GM12864 (cell line): ENCODE measurements around the gene LPP.
"Not testable (repeated sequence)": the region's sequence is repeated elsewhere in the genome, so short reads cannot be mapped to it uniquely, and the experiment has no call there.

Experiments
- DNase-seq: peaks from one replicate; pipeline ENCODE4 v3.0.0-alpha.2; 2011; ENCODE audit warnings: low read depth
- H3K4me3 ChIP-seq: 2 replicates; pipeline ENCODE4 v1.5.1; 2011; ENCODE audit warnings: mild to moderate bottlenecking, low read depth, low read length, control low read depth
- TF ChIP-seq, protein P1 (sequence below): IDR thresholded peaks from 2 replicates; pipeline ENCODE4 v1.5.1; 2011; ENCODE audit warnings: low read depth, mild to moderate bottlenecking, moderate library complexity, low read length, control low read depth, inconsistent platforms; ENCODE audit errors: missing control alignments

Gene LPP

DNA sequence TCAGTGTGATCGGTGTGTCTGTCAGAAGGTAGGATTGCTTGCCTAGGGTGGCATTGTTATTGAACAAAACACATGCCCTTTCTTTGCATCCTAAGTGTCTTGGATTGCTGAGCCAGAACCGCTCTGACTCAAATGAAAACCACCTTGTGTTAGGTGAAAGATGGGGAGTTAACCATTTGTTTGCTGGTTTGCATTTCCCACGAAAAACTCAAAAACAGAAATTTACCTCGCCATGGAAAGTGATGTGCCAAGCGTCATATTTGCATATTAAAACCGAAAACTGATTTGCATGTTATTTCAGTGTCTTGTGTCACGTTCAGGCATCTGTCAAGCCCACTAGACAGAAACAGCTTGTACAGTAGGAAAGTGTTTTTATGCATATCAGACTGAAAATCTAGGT lies 543.2 kb downstream of the LPP start:
- H3K4me3 ChIP-seq: no peak overlapping the region
- DNase-seq: peak; percentile 5
- TF ChIP-seq, protein P1, sequence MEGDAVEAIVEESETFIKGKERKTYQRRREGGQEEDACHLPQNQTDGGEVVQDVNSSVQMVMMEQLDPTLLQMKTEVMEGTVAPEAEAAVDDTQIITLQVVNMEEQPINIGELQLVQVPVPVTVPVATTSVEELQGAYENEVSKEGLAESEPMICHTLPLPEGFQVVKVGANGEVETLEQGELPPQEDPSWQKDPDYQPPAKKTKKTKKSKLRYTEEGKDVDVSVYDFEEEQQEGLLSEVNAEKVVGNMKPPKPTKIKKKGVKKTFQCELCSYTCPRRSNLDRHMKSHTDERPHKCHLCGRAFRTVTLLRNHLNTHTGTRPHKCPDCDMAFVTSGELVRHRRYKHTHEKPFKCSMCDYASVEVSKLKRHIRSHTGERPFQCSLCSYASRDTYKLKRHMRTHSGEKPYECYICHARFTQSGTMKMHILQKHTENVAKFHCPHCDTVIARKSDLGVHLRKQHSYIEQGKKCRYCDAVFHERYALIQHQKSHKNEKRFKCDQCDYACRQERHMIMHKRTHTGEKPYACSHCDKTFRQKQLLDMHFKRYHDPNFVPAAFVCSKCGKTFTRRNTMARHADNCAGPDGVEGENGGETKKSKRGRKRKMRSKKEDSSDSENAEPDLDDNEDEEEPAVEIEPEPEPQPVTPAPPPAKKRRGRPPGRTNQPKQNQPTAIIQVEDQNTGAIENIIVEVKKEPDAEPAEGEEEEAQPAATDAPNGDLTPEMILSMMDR: no peak

GRCh38 chr3:188698436-188698835 lies 544.5 kb downstream of the LPP start:
- no peak overlapping the region for H3K4me3 ChIP-seq
- DNase-seq: no peak
- TF ChIP-seq, protein P1: no peak

GRCh38 chr3:188700501-188700900 lies 546.5 kb downstream of the LPP start:
- TF ChIP-seq, protein P1: no peak
- DNase-seq: no peak
- no peak overlapping the region for H3K4me3 ChIP-seq

GRCh38 chr3:188700918-188701317 lies 547.0 kb downstream of the LPP start:
- TF ChIP-seq, protein P1: no peak
- no peak overlapping the region for H3K4me3 ChIP-seq
- DNase-seq: no peak

- no peak overlapping the region for H3K4me3 ChIP-seq
- TF ChIP-seq, protein P1: no peak
- no peak for DNase-seq
These were observed 547.6 kb downstream of the LPP start for GRCh38 chr3:188701485-188701969.

- DNase-seq, H3K4me3 ChIP-seq: not testable (repeated sequence)
These were observed 548.1 kb downstream of the LPP start for GRCh38 chr3:188702028-188702427.

DNA sequence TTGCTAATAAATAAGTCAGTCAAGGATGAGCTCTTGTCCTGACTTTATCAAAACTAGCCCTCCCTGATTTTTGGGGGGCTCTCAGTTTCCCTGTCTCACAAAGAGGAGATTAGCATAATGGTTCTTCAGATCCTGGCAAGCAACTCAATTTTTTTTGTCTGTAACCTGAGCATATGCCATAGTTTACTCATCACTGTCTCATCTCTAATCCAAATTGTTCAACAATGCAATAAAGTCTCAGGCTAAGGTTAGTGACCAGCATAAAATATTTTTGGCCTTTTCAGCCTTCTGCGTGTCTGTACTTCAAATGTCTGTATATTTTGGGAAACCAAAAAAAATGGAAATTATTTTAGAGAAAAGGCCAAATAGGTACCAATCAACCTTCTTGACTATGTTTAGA lies 552.2 kb downstream of the LPP start:
- TF ChIP-seq, protein P1: no peak
- DNase-seq: no peak
- H3K4me3 ChIP-seq: no peak overlapping the region
